ENCODE measurements around the gene MYD88. TPM values are rescaled to one million over a fixed set of nuclear protein-coding genes. Genes with fewer than 3 reads are reported as not detected.

The MYD88 gene
- total RNA-seq, 1 donor from 2014 or later: 99.7 TPM

DNA sequence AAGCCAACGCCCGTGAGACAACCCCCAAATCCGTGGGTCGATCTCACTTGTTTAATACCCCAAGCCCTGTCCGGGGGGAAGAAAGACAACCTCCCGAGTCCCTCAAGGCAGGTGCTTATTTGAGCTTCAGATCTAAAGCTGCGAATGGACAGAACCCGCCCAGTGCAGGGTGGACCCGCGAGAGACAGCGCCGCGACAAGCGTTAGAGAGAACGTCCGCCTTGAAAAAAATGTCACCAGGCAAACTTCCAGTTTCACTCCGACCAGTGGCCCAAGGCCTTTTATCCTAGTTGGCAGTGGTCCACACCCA lies 26.1 kb downstream of the MYD88 start:
- DNase-seq: no peak
- TF ChIP-seq, protein P1, sequence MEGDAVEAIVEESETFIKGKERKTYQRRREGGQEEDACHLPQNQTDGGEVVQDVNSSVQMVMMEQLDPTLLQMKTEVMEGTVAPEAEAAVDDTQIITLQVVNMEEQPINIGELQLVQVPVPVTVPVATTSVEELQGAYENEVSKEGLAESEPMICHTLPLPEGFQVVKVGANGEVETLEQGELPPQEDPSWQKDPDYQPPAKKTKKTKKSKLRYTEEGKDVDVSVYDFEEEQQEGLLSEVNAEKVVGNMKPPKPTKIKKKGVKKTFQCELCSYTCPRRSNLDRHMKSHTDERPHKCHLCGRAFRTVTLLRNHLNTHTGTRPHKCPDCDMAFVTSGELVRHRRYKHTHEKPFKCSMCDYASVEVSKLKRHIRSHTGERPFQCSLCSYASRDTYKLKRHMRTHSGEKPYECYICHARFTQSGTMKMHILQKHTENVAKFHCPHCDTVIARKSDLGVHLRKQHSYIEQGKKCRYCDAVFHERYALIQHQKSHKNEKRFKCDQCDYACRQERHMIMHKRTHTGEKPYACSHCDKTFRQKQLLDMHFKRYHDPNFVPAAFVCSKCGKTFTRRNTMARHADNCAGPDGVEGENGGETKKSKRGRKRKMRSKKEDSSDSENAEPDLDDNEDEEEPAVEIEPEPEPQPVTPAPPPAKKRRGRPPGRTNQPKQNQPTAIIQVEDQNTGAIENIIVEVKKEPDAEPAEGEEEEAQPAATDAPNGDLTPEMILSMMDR (IDR thresholded peaks at IDR 0.05): no peak
- H3K4me3 ChIP-seq: peak overlapping the region; percentile 80

DNA sequence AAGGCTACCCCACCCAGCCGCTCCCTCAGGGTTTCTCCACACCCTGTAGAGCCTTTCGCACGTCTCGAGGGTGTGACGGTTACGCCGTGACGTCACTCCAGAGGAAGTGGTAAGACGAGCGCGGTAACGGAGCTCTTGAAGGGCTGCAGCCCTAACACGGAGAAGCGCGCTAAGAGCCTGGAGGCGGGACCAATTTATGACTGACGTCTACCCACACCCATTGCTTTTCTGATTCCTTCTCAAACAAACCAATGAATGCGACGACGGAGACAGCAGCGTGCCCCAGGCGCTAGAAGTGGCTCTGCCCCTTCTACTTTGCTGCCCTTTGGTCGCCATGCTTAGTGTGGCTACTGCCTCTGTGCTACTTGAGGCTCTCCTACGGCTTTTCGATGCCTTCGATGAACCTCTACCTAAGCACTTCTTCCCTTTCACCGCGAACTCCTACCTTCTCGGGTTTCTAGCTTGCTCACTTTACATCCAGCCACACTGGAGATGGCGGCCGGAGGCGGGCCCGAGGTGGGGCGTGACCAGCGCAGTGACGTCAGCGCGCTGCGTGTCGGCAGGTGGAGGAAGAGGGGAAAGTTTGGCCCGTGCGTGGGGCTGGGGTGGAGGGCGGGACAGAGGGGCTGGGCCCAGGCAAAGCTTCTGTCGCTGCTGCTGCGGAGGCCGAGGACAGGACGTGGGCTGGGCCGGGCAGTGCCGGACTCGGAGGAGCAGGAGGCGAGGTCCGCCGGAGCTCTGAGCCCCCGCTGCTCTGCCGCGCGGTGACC lies 26.7 kb downstream of the MYD88 start, which contains the start of gene OXSR1:
TSS of gene OXSR1 (plus strand) at position 586 of the 770 bp plus-strand sequence. CDS start 340 bp downstream, outside the sequence.
- no peaks in the 10 kb centered on the region for H3K27me3 ChIP-seq (ENCODE audit: low read depth)
- H3K4me1 ChIP-seq: peaks cover 18% of the 10 kb centered on the region
- intact Hi-C loops (cut with DNase I): no loop called here
- TF ChIP-seq, protein P1 (IDR thresholded peaks at IDR 0.05): no peak
- H3K9me3 ChIP-seq: no peaks in the 10 kb centered on the region
- peak within 1 kb of the TSS; percentile 97 for H3K27ac ChIP-seq
- ATAC-seq: peak; percentile 96 to 97
- H3K36me3 ChIP-seq: no peaks in the 10 kb centered on the region
- DNase-seq: peak; percentile 100
- H3K4me3 ChIP-seq: peak within 1 kb of the TSS; percentile 80

More for the DNA sequence above, 26.1 kb downstream of the MYD88 start:
- Histone ChIP-seq H3K27me3 (ENCODE audit: low read depth) (no peaks in the 10 kb centered on the region), H3K36me3 (no peaks in the 10 kb centered on the region), H3K27ac (peak overlapping the region; percentile 97), H3K4me1 (peaks cover 18% of the 10 kb centered on the region), H3K9me3 (no peaks in the 10 kb centered on the region)
- intact Hi-C loops (cut with DNase I): no loop called here
- ATAC-seq: no peak

DNA sequence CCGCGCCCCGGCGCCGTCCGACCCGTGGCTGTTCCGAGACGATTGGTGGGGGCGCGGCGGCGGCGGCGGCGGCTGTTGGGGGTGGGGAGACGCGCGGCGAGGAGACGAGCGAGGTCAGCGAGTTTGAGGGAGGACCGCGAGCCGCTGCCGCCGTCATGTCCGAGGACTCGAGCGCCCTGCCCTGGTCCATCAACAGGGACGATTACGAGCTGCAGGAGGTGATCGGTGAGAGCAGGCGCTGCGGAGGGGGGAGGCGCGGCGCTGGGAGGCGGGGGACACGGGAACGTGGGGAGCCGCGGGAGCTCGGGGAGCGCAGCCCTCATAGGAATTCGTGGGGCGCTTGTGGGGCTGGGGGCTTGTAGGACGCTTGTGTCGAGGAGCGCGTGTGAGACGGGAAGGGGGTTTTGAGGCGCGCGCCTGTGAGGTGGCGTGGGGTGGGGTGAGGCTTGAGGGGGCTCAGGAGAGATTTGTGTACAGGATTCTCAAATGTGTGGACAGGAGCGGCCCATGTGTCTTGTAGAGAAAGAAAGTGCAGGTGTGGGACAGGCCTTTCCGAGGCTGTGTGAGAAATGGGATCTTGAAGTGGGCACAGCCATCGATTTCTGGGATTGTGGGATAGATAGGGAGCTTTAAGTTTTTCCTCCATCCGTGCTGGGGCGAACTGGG lies 27.4 kb downstream of the MYD88 start:
- TF ChIP-seq, protein P1 (IDR thresholded peaks at IDR 0.05): no peak
- H3K4me3 ChIP-seq: peak overlapping the region; percentile 80
- no peaks in the 10 kb centered on the region for H3K9me3 ChIP-seq
- peaks cover 18% of the 10 kb centered on the region for H3K4me1 ChIP-seq
- peak overlapping the region; percentile 97 for H3K27ac ChIP-seq
- ATAC-seq: peak in 1 of 2 donors; percentile 50
- intact Hi-C loops (cut with DNase I): no loop called here
- no peaks in the 10 kb centered on the region for H3K36me3 ChIP-seq
- H3K27me3 ChIP-seq (ENCODE audit: low read depth): no peaks in the 10 kb centered on the region
- DNase-seq: peak; percentile 81

DNA sequence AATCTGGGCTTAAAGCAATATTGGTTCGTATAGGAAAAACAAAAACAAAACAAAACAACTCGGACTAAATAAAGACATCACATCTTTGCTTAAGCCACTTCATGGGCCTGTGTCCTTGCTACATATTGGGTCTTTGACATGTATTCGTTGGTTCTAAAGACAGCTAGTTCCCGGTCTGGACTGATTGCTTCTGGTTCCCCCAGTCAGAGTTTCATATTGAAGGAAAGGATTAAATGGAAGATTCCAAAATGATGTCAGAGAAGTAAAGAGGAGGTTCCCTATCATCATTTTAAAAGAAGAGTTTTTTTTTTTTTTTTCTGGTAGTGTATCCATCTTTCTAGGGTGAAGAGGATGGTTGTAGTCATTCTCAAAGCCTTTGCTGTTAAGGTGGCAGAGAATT lies 29.1 kb downstream of the MYD88 start:
- TF ChIP-seq, protein P1 (IDR thresholded peaks at IDR 0.05): no peak
- intact Hi-C loops (cut with DNase I): no loop called here
- H3K9me3 ChIP-seq: no peaks in the 10 kb centered on the region
- DNase-seq (no peak), ATAC-seq (no peak)
- no peaks in the 10 kb centered on the region for H3K36me3 ChIP-seq
- H3K4me1 ChIP-seq: peaks cover 24% of the 10 kb centered on the region
- H3K27ac ChIP-seq: no peak overlapping the region
- H3K4me3 ChIP-seq: no peak overlapping the region
- no peaks in the 10 kb centered on the region for H3K27me3 ChIP-seq (ENCODE audit: low read depth)

DNA sequence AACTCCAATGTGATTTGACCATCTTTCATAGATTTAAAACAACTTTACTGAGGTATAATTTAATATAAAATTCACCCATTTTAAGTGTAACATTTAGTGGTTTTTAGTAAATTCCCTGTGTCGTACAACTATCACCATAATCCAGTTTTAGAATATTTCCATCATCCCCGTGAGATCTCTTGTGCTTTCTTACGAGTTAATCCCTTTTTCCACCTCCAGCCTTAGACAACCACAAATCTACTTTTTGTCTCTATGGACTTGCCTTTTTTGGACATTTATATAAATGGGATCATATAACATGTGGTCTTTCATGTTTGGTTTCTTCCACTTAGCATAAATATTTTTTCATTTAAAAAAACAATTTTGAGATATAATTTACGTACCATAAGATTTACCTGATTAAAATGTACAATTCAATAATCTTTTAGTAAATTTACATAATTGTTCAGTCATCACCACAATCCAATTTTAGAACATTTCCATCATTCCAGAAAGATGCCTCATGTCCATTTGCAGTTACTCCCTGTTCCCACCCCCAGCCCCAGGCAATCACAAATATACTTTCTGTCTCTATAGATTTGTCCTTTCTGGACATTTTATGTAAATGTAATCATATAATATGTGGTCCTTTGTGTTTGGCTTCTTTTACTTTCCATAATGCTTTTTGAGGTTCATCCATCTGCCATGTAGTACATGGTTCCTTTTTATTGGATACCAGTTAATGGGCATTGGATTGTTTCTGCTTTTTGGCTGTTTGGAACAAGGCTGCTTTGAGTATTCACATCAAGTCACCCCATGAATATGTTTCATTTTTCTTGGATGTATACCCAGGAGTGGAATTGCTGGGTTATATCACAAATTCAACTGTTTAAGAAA lies 29.9 kb downstream of the MYD88 start:
- TF ChIP-seq, protein P1 (IDR thresholded peaks at IDR 0.05): no peak
- H3K27ac ChIP-seq: no peak overlapping the region
- H3K4me3 ChIP-seq: no peak overlapping the region
- H3K27me3 ChIP-seq (ENCODE audit: low read depth): no peaks in the 10 kb centered on the region
- H3K9me3 ChIP-seq: no peaks in the 10 kb centered on the region
- peaks cover 31% of the 10 kb centered on the region for H3K4me1 ChIP-seq
- ATAC-seq (no peak), DNase-seq (no peak)
- H3K36me3 ChIP-seq: no peaks in the 10 kb centered on the region
- intact Hi-C loops (cut with DNase I): no loop called here

All from lower lobe of right lung (tissue), 2 donors.